Activated CD8-positive, alpha-beta T cell treated with anti-CD3 and anti-CD28 coated beads for 36 hours (primary cell): ENCODE results near the gene TAAR5. TPM values are rescaled to one million over a fixed set of nuclear protein-coding genes. Genes with fewer than 3 reads are reported as not detected.
"Not testable (repeated sequence)": the region's sequence is repeated elsewhere in the genome, so short reads cannot be mapped to it uniquely, and the experiment has no call there.

Experiments used
- ATAC-seq: fragments of 200-7000 bp; cut with Tn5 transposase; one replicate; pipeline ENCODE4 v1.10.0; 2021; ENCODE audit warnings: mild to moderate bottlenecking, moderate library complexity
- CTCF ChIA-PET: fragments of 350-600 bp; sonication (Branson Sonifier 250); formaldehyde crosslinking; loops from one replicate; lab custom pipeline; 2021; ENCODE audit warnings: antibody characterized with exemption; lab: Charles Lee
- POLR2A ChIA-PET: fragments of 350-600 bp; sonication (Branson Sonifier 250); formaldehyde crosslinking; loops from one replicate; lab custom pipeline; 2021; ENCODE audit warnings: antibody characterized with exemption; lab: Charles Lee
- DNase-seq: peaks from one replicate; pipeline ENCODE4 v3.0.0-alpha.2; 2020
- H3K27ac Mint-ChIP-seq: one replicate; pipeline ENCODE4 v1.8.0; 2021; ENCODE audit warnings: mild to moderate bottlenecking, mixed read lengths
- H3K27me3 Mint-ChIP-seq: one replicate; pipeline ENCODE4 v1.8.0; 2021; ENCODE audit warnings: mixed read lengths
- H3K36me3 Mint-ChIP-seq: one replicate; pipeline ENCODE4 v1.8.0; 2021; ENCODE audit warnings: low read depth, mixed read lengths
- H3K4me1 Mint-ChIP-seq: one replicate; pipeline ENCODE4 v1.8.0; 2021; ENCODE audit warnings: low read depth, mixed read lengths
- H3K4me3 Mint-ChIP-seq: one replicate; pipeline ENCODE4 v1.8.0; 2021; ENCODE audit warnings: mild to moderate bottlenecking, moderate library complexity, mixed read lengths
- H3K9me3 Mint-ChIP-seq: one replicate; pipeline ENCODE4 v1.8.0; 2021; ENCODE audit warnings: mixed read lengths
- intact Hi-C: fragments of 100-400 bp; cut with micrococcal nuclease; formaldehyde crosslinking; loops from one replicate; pipeline ENCODE4 v1.10.0; 2022
- total RNA-seq, 2 experiments: library from RNA; stranded (reverse); gene quantifications; one replicate each; pipeline ENCODE4 v1.2.3, GENCODE V29; 2021
- TF ChIP-seq, protein P1 (sequence below): fragments of 200-600 bp; IDR thresholded peaks from one replicate; pipeline ENCODE4 v1.8.0; 2022; ENCODE audit warnings: antibody characterized with exemption, mild to moderate bottlenecking

TAAR5 gene
- total RNA-seq, 2 experiments from 2014 or later = not detected

DNA sequence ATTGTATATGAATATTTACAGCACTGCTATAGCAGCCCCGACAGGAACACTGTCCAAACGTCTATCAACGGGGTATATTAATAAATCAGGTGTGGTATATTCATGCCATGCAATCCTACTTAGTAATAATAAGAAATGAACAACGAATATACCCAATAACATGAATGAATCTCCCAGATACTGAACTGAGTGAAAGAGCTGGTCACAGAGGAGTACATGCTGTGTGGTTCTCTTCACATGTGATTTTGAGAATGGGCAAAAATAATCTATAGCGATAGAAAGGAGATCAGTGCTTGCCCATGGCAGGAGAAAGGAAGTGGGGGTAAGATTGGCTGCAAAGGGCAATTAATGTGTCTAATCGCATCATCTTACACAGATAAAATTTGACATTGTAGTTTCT, 23.1 kb downstream of the TAAR5 start:
- no peak overlapping the region for H3K27ac Mint-ChIP-seq
- TF ChIP-seq, protein P1, sequence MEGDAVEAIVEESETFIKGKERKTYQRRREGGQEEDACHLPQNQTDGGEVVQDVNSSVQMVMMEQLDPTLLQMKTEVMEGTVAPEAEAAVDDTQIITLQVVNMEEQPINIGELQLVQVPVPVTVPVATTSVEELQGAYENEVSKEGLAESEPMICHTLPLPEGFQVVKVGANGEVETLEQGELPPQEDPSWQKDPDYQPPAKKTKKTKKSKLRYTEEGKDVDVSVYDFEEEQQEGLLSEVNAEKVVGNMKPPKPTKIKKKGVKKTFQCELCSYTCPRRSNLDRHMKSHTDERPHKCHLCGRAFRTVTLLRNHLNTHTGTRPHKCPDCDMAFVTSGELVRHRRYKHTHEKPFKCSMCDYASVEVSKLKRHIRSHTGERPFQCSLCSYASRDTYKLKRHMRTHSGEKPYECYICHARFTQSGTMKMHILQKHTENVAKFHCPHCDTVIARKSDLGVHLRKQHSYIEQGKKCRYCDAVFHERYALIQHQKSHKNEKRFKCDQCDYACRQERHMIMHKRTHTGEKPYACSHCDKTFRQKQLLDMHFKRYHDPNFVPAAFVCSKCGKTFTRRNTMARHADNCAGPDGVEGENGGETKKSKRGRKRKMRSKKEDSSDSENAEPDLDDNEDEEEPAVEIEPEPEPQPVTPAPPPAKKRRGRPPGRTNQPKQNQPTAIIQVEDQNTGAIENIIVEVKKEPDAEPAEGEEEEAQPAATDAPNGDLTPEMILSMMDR = no peak

DNA sequence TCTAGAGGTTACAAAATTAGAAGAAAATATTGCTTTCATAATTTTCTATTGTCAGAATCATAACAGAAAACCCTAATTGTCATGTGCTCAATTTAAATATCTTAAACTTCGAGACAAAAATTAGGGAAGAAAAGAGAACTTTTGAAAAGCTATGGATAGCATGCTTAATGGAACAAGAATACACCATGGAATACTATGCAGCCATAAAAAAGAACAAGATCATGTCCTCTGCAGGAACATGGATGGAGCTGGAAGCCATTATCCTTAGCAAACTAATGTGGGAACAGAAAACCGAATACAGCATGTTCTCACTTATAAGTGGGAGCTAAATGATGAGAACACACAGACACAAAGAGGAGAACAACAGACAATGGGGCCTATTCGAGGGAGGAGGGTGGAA, 29.5 kb downstream of the TAAR5 start:
- H3K4me3 Mint-ChIP-seq, DNase-seq, H3K36me3 Mint-ChIP-seq, POLR2A ChIA-PET, H3K9me3 Mint-ChIP-seq, CTCF ChIA-PET, ATAC-seq, H3K27ac Mint-ChIP-seq, H3K4me1 Mint-ChIP-seq, intact Hi-C loops: not testable (repeated sequence)
- peaks cover 24% of the 10 kb centered on the region for H3K27me3 Mint-ChIP-seq

More for the DNA sequence above, 23.1 kb downstream of the TAAR5 start:
- intact Hi-C loops = no loop called here
- peaks cover 14% of the 10 kb centered on the region for H3K27me3 Mint-ChIP-seq
- H3K4me3 Mint-ChIP-seq = no peak overlapping the region
- no peaks in the 10 kb centered on the region for H3K36me3 Mint-ChIP-seq
- ChIA-PET CTCF (no interaction called here), POLR2A (no interaction called here)
- H3K9me3 Mint-ChIP-seq = no peaks in the 10 kb centered on the region
- ATAC-seq (no peak), DNase-seq (no peak)
- H3K4me1 Mint-ChIP-seq = no peaks in the 10 kb centered on the region

DNA sequence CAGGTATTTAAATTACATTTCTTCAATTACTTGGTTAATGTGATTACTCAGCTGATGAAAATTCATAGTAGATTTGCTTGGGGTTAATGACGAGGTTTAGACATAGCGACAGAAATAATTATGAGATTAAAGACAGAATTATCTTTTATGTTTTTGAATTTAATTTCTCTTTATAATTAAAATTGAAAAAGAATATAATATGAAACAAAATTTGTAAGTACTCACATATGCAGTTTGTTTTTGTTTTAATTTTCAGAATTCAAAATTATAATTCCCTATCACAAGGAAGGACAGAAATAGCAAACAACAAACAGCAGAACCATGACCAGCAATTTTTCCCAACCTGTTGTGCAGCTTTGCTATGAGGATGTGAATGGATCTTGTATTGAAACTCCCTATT, 37.2 kb downstream of the TAAR5 start, which contains the start of gene TAAR8:
Gene TAAR8, plus strand, starts transcription at position 301 of the 400 bp plus-strand sequence. Its CDS starts 21 bp downstream, at position 322.
- H3K4me1 Mint-ChIP-seq = no peaks in the 10 kb centered on the region
- ATAC-seq (no peak), DNase-seq (no peak)
- H3K4me3 Mint-ChIP-seq = no peak within 1 kb of the TSS
- intact Hi-C loops = no loop called here
- ChIA-PET CTCF (no interaction called here), POLR2A (no interaction called here)
- H3K27me3 Mint-ChIP-seq = peaks cover 23% of the 10 kb centered on the region
- TF ChIP-seq, protein P1 = no peak
- H3K9me3 Mint-ChIP-seq = no peaks in the 10 kb centered on the region
- H3K36me3 Mint-ChIP-seq = no peaks in the 10 kb centered on the region
- no peak within 1 kb of the TSS for H3K27ac Mint-ChIP-seq

DNA sequence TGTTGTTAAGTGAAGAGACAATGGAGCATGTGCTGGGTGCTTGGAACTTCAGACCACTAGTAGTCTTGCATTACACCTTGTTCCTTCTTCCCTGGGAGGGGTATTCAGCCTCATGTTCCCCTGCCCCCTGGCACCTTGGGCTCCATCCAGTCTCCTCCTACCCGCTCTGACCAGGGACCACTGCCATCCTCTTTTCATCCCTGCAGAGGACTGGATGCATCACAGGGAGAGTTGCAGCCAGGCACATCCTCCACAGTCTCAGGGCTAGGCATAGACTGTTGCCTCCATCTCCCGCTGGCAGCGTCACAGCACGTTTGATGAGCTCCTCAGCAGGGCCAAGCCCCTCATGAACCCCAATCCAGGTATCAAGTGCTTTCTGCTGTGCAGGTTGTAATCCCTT, 38.3 kb downstream of the TAAR5 start:
- Mint-ChIP-seq H3K4me3 (no peak overlapping the region), H3K36me3 (no peaks in the 10 kb centered on the region), H3K27ac (no peak overlapping the region), H3K27me3 (peaks cover 18% of the 10 kb centered on the region), H3K4me1 (no peaks in the 10 kb centered on the region), H3K9me3 (no peaks in the 10 kb centered on the region)
- POLR2A ChIA-PET = no interaction called here
- TF ChIP-seq, protein P1 = no peak
- no peak for ATAC-seq
- CTCF ChIA-PET = no interaction called here
- intact Hi-C loops = no loop called here
- DNase-seq = no peak

DNA sequence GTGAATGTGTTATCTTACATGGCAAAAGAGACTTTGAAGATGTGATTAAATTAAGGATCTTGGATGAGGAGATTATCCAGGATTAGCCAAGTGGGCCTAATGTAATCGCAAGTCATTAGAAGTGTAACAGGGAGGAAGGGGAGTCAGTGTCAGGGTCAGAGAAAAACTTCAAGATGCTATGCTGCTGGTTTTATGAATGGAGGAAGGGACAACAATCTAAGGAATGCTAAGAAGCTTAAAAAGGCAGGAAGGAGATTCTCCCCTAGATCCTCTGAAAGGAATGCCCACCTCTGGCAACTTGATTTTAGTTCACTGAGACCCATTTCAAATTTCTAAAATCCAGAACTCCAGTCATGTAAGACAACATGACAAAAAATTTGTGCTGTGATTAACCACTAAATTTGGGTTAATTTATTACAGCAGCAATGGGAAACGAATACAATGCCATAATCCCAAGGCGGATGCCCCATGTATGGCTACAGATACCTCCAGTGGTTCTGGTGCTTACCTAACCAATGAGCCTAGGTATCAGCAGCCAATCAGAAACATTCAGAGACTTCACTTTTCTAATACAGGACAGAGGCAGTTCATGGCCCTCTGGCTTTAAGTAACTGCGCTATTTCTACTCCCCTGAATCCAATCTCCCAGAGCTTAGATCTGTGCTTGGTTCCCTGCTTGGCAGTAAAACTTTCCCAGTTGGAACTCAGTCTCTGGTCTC, 40.6 kb downstream of the TAAR5 start:
- intact Hi-C loops = no loop called here
- no peaks in the 10 kb centered on the region for H3K36me3 Mint-ChIP-seq
- no peaks in the 10 kb centered on the region for H3K9me3 Mint-ChIP-seq
- H3K4me3 Mint-ChIP-seq = no peak overlapping the region
- DNase-seq (no peak), ATAC-seq (no peak)
- ChIA-PET CTCF (interaction anchor here (1.0 kb wide), 1 partner anchor 10 kb away, joined by 3 read pairs; no protein-coding TSS in a partner anchor), POLR2A (no interaction called here)
- H3K27ac Mint-ChIP-seq = no peak overlapping the region
- TF ChIP-seq, protein P1 = no peak
- no peaks in the 10 kb centered on the region for H3K4me1 Mint-ChIP-seq
- H3K27me3 Mint-ChIP-seq = peaks cover 13% of the 10 kb centered on the region
